IMR-90 (cell line): ENCODE data around the gene CLSTN1. TPM values are rescaled to one million over a fixed set of nuclear protein-coding genes. Genes with fewer than 3 reads are reported as not detected.

ENCODE experiments used
- ATAC-seq: fragments of 200-7000 bp; cut with Tn5 transposase; 2 replicates; pipeline ENCODE4 v1.9.1; 2020; ENCODE audit warnings: low read depth, mild to moderate bottlenecking, moderate library complexity
- BruUV-seq: library from RNA; stranded (reverse); fragments of 400-500 nt; replicated peaks from 2 replicates; lab custom pipeline; 2021; lab: Mats Ljungman, UMichigan
- CTCF ChIA-PET: fragments of 300-600 bp; formaldehyde crosslinking; extraction: SDS; loops from one replicate; lab custom pipeline; 2021; ENCODE audit warnings: antibody characterized with exemption; lab: Yijun Ruan, JAX
- POLR2A ChIA-PET: fragments of 300-600 bp; sonication (Branson Sonifier 250); formaldehyde crosslinking; loops from one replicate; lab custom pipeline; 2022; ENCODE audit warnings: antibody characterized with exemption; ENCODE audit not compliant: unreplicated experiment; lab: Charles Lee
- DNase-seq: peaks from one replicate; pipeline ENCODE4 v3.0.0; 2013
- H2AFZ ChIP-seq: replicated peaks from 2 replicates; pipeline ENCODE3; 2013; ENCODE audit warnings: low read length, mild to moderate bottlenecking; ENCODE audit not compliant: poor library complexity
- H2AK5ac ChIP-seq: 2 replicates; pipeline ENCODE4 v1.6.1; 2013; ENCODE audit warnings: low read depth, low read length, inconsistent platforms
- H2AK9ac ChIP-seq: replicated peaks from 2 replicates; pipeline ENCODE3; 2013; ENCODE audit warnings: mild to moderate bottlenecking, low read depth, low read length, moderate library complexity; ENCODE audit not compliant: poor library complexity
- H2BK120ac ChIP-seq: 2 replicates; pipeline ENCODE4 v1.6.1; 2013; ENCODE audit warnings: low read depth, low read length, inconsistent platforms
- H2BK15ac ChIP-seq: 3 replicates; pipeline ENCODE4 v1.6.1; 2013; ENCODE audit warnings: low read depth, low read length, inconsistent platforms
- H2BK20ac ChIP-seq: 2 replicates; pipeline ENCODE4 v1.6.1; 2013; ENCODE audit warnings: low read depth, mild to moderate bottlenecking, inconsistent platforms, low read length, moderate library complexity
- H2BK5ac ChIP-seq: 2 replicates; pipeline ENCODE4 v1.6.1; 2013; ENCODE audit warnings: mild to moderate bottlenecking, low read depth, low read length, inconsistent platforms; ENCODE audit not compliant: poor library complexity, severe bottlenecking
- H3K14ac ChIP-seq: replicated peaks from 2 replicates; pipeline ENCODE4 v1.6.1; 2013; ENCODE audit warnings: low read depth, low read length, inconsistent platforms
- H3K18ac ChIP-seq: 2 replicates; pipeline ENCODE4 v1.6.1; 2013; ENCODE audit warnings: low read depth, low read length, control low read depth
- H3K23ac ChIP-seq: 2 replicates; pipeline ENCODE4 v1.6.1; 2013; ENCODE audit warnings: low read depth, low read length, inconsistent platforms
- H3K27ac ChIP-seq: 2 replicates; pipeline ENCODE4 v1.5.1; 2013; ENCODE audit warnings: mild to moderate bottlenecking, control low read depth, low read length; ENCODE audit not compliant: insufficient read depth
- H3K27me3 ChIP-seq: 2 replicates; pipeline ENCODE4 v1.6.1; 2013; ENCODE audit warnings: low read length; ENCODE audit not compliant: control insufficient read depth, insufficient read depth
- H3K36me3 ChIP-seq: 2 replicates; pipeline ENCODE4 v1.6.1; 2013; ENCODE audit warnings: low read length, mixed read lengths; ENCODE audit not compliant: control insufficient read depth, insufficient read depth
- H3K4ac ChIP-seq: 2 replicates; pipeline ENCODE4 v1.6.1; 2013; ENCODE audit warnings: low read depth, low read length, inconsistent platforms
- H3K4me1 ChIP-seq: 2 replicates; pipeline ENCODE4 v1.6.1; 2013; ENCODE audit warnings: low read length, mixed read lengths; ENCODE audit not compliant: control insufficient read depth, insufficient read depth
- H3K4me2 ChIP-seq: 2 replicates; pipeline ENCODE4 v1.6.1; 2013; ENCODE audit warnings: low read depth, mild to moderate bottlenecking, control low read depth, low read length, moderate library complexity
- H3K4me3 ChIP-seq: 2 replicates; pipeline ENCODE4 v1.5.1; 2013; ENCODE audit warnings: low read depth, mild to moderate bottlenecking, control low read depth, low read length, moderate library complexity; ENCODE audit not compliant: insufficient read depth
- H3K56ac ChIP-seq: 2 replicates; pipeline ENCODE4 v1.6.1; 2013; ENCODE audit warnings: low read length, inconsistent platforms; ENCODE audit not compliant: insufficient read depth; ENCODE audit errors: extremely low read depth
- H3K79me1 ChIP-seq, 2 experiments: 2 replicates each; pipeline ENCODE4 v1.6.1; 2013; ENCODE audit warnings: low read length in 2 of 2, inconsistent platforms in 1 of 2, low read depth in 1 of 2
- H3K9ac ChIP-seq: 2 replicates; pipeline ENCODE4 v1.6.1; 2013; ENCODE audit warnings: low read depth, low read length, control low read depth
- H3K9me1 ChIP-seq: 2 replicates; pipeline ENCODE4 v1.6.1; 2013; ENCODE audit warnings: low read length, inconsistent platforms; ENCODE audit not compliant: insufficient read depth
- H3K9me3 ChIP-seq: 2 replicates; pipeline ENCODE4 v1.6.1; 2013; ENCODE audit warnings: low read length; ENCODE audit not compliant: control insufficient read depth, insufficient read depth
- H4K20me1 ChIP-seq: 2 replicates; pipeline ENCODE4 v1.6.1; 2013; ENCODE audit warnings: low read length, inconsistent platforms; ENCODE audit not compliant: insufficient read depth
- H4K5ac ChIP-seq: 2 replicates; pipeline ENCODE4 v1.6.1; 2013; ENCODE audit warnings: mild to moderate bottlenecking, low read depth, low read length, control low read depth
- H4K8ac ChIP-seq, 2 experiments: 2 replicates each; pipeline ENCODE4 v1.6.1; 2013; ENCODE audit warnings: low read depth in 2 of 2, low read length in 2 of 2, control low read depth in 1 of 2, inconsistent platforms in 1 of 2
- H4K91ac ChIP-seq: 2 replicates; pipeline ENCODE4 v1.6.1; 2013; ENCODE audit warnings: low read depth, low read length, inconsistent platforms; ENCODE audit not compliant: insufficient read depth
- CEBPB ChIP-seq: IDR thresholded peaks from 2 replicates; pipeline ENCODE4 v1.6.1; 2012; ENCODE audit warnings: low read depth, low read length, improper control_type of control experiment
- WGBS, 2 experiments: methylation state at CpG; one replicate each; pipeline versions ENCODE4 v1.1.5 to v1.1.7; 2013; ENCODE audit warnings: missing lambda C conversion rate in 2 of 2; ENCODE audit not compliant: insufficient read length in 1 of 2; ENCODE audit errors: extremely low coverage in 2 of 2; 5-methylcytosine and 5-hydroxymethylcytosine counted together
- dilution Hi-C: fragments of 300-500 bp; cut with HindIII; formaldehyde crosslinking; loops from one replicate; pipeline ENCODE4 v1.14.3; 2018; ENCODE audit warnings: low sequenced_read_pairs; ENCODE audit not compliant: unreplicated experiment
- in situ Hi-C: fragments of 300-500 bp; cut with MboI; formaldehyde crosslinking; loops from 3 replicates; pipeline ENCODE4 v1.14.3; 2019; ENCODE audit warnings: low sequenced_read_pairs, inconsistent platforms, mixed read lengths
- intact Hi-C: fragments of 100-400 bp; cut with micrococcal nuclease; formaldehyde crosslinking; loops from 2 replicates; pipeline ENCODE4 v1.10.0; 2022
- polyA plus RNA-seq, 3 experiments: library from polyadenylated mRNA; depleted of rRNA; stranded (reverse); fragments of >200 nt; gene quantifications; 2 replicates each; pipeline ENCODE4 v1.2.3, GENCODE V29; 2012; ENCODE audit warnings: low replicate concordance in 1 of 3
- total RNA-seq: library from RNA; depleted of rRNA; stranded (reverse); fragments of >200 nt; gene quantifications from 2 replicates; pipeline ENCODE4 v1.2.3, GENCODE V29; 2012

The CLSTN1 gene
- total and polyA plus RNA-seq, 2 of the 4 experiments (the other 2 are of a cell fraction) = 30.1 to 72.2 TPM

- Histone ChIP-seq H2BK20ac (no peak overlapping the region), H3K4me1 (peaks cover 5% of the 10 kb centered on the region; the same call in 1 of the 2 replicates), H3K36me3 (no peaks in the 10 kb centered on the region), H2BK15ac (no peak overlapping the region), H2BK5ac (no peak overlapping the region), H3K4me2 (no peak overlapping the region; the same call in 1 of the 2 replicates), H3K4me3 (no peak overlapping the region), H2AK9ac (peak overlapping the region; percentile 83), H2BK120ac (no peak overlapping the region), H3K9me3 (no peaks in the 10 kb centered on the region), H4K8ac (peak overlapping the region; percentile 61 to 91; a peak in 2 of 4 replicates), H3K23ac (0 out of 2 replicates have a peak overlapping the region, but pooled peaks have one; percentile 25), H3K18ac (no peak overlapping the region), H3K9ac (no peak overlapping the region), H3K56ac (no peak overlapping the region), H3K27me3 (peaks cover 3% of the 10 kb centered on the region; the same call in 1 of the 2 replicates), H3K79me1 (no peaks in the 10 kb centered on the region), H3K4ac (peak overlapping the region; percentile 27; the same call in 1 of the 2 replicates), H3K9me1 (no peaks in the 10 kb centered on the region), H2AFZ (peak overlapping the region; percentile 91), H3K14ac (0 out of 2 replicates have a peak overlapping the region, but pooled peaks have one; percentile 41), H3K27ac (no peak overlapping the region), H4K91ac (no peak overlapping the region), H4K20me1 (no peaks in the 10 kb centered on the region), H4K5ac (no peak overlapping the region; the same call in 1 of the 2 replicates), H2AK5ac (no peak overlapping the region)
- CTCF ChIA-PET = interaction anchor here (0.5 kb wide), 1 partner anchor 56 kb away, joined by 3 read pairs; no protein-coding TSS in a partner anchor
- POLR2A ChIA-PET = no interaction called here
- ATAC-seq (peak; percentile 89), DNase-seq (peak; percentile 13)
- no TSS peak for BruUV-seq
- intact Hi-C loops = no loop called here
- 70% methylated on average over 7 of the region's 15 CpGs; no CpG with 5 or more reads in 1 of the 2 experiments for WGBS, 2 experiments
- TF ChIP-seq CEBPB = no peak
- dilution Hi-C loops = no loop called here
- in situ Hi-C loops = no loop called here
These were observed 12.2 kb upstream of the CLSTN1 start for GRCh38 chr1:9835758-9836631.
